CD4-positive, alpha-beta memory T cell (primary cell): ENCODE measurements around the gene IWS1. TPM values are rescaled to one million over a fixed set of nuclear protein-coding genes. Genes with fewer than 3 reads are reported as not detected.
A peak's percentile ranks its signal among the peaks of the same experiment; 100 is the strongest.

ENCODE experiments used
- CTCF ChIA-PET: fragments of 350-600 bp; sonication (Branson Sonifier 250); formaldehyde crosslinking; loops from one replicate; lab custom pipeline; 2021; ENCODE audit warnings: inconsistent platforms; ENCODE audit not compliant: partially characterized antibody; lab: Charles Lee
- POLR2A ChIA-PET: fragments of 350-600 bp; sonication (Branson Sonifier 250); formaldehyde crosslinking; loops from one replicate; lab custom pipeline; 2021; ENCODE audit not compliant: partially characterized antibody; lab: Charles Lee
- DNase-seq, 5 donors: peaks; one replicate each; pipeline versions ENCODE4 v3.0.0 to v3.0.0-alpha.2; 2020 to 2022; ENCODE audit warnings: mixed read lengths in 1 of 5
- H3K27ac ChIP-seq: one replicate; pipeline ENCODE4 v1.7.0; 2013; ENCODE audit warnings: low read depth, low read length
- H3K27me3 ChIP-seq: 2 replicates; pipeline ENCODE4 v1.7.0; 2013; ENCODE audit warnings: mild to moderate bottlenecking, low read length, moderate library complexity; ENCODE audit not compliant: insufficient read depth
- H3K36me3 ChIP-seq: 2 replicates; pipeline ENCODE4 v1.7.0; 2013; ENCODE audit warnings: mild to moderate bottlenecking, low read length, moderate library complexity; ENCODE audit not compliant: insufficient read depth
- H3K4me1 ChIP-seq: 2 replicates; pipeline ENCODE4 v1.7.0; 2013; ENCODE audit warnings: mild to moderate bottlenecking, low read length, moderate library complexity; ENCODE audit not compliant: insufficient read depth
- H3K4me3 ChIP-seq, 2 donors: one replicate each; pipeline ENCODE4 v1.7.0; 2013; ENCODE audit warnings: low read length in 2 of 2, mild to moderate bottlenecking in 1 of 2
- H3K9me3 ChIP-seq, 2 donors: one replicate each; pipeline ENCODE4 v1.7.0; 2013; ENCODE audit warnings: low read length in 2 of 2, control low read depth in 1 of 2; ENCODE audit not compliant: control insufficient read depth in 1 of 2
- H3K27ac Mint-ChIP-seq, 7 donors: one replicate each; pipeline ENCODE4 v1.8.0; 2020 to 2021; ENCODE audit warnings: mixed read lengths in 7 of 7, mild to moderate bottlenecking in 6 of 7, inconsistent platforms in 3 of 7, moderate library complexity in 3 of 7
- H3K27me3 Mint-ChIP-seq, 2 donors: one replicate each; pipeline ENCODE4 v1.8.0; 2020 to 2021; ENCODE audit warnings: mixed read lengths in 2 of 2
- H3K36me3 Mint-ChIP-seq, 2 donors: one replicate each; pipeline ENCODE4 v1.8.0; 2020 to 2021; ENCODE audit warnings: mixed read lengths in 2 of 2, inconsistent platforms in 1 of 2, mild to moderate bottlenecking in 1 of 2
- H3K4me1 Mint-ChIP-seq, 4 donors: one replicate each; pipeline ENCODE4 v1.8.0; 2020 to 2021; ENCODE audit warnings: mixed read lengths in 4 of 4, mild to moderate bottlenecking in 1 of 4
- H3K4me3 Mint-ChIP-seq, 8 donors: one replicate each; pipeline ENCODE4 v1.8.0; 2020 to 2021; ENCODE audit warnings: mixed read lengths in 8 of 8, mild to moderate bottlenecking in 7 of 8, moderate library complexity in 6 of 8, inconsistent platforms in 3 of 8
- H3K9me3 Mint-ChIP-seq, 8 donors: one replicate each; pipeline ENCODE4 v1.8.0; 2020 to 2021; ENCODE audit warnings: mixed read lengths in 8 of 8, mild to moderate bottlenecking in 5 of 8, inconsistent platforms in 3 of 8, moderate library complexity in 1 of 8
- intact Hi-C: fragments of 100-400 bp; cut with micrococcal nuclease; formaldehyde crosslinking; loops from one replicate; pipeline ENCODE4 v1.15.1; 2023
- polyA plus RNA-seq, 2 donors: library from polyadenylated mRNA; unstranded; fragments of 300-500 nt; fragmentation: Illumina TruSeq; gene quantifications; one replicate each; pipeline ENCODE4 v1.2.3, GENCODE V29; 2021
- total RNA-seq, 2 experiments: library from RNA; stranded (reverse); gene quantifications; one replicate each; pipeline ENCODE4 v1.2.3, GENCODE V29; 2021

IWS1 gene
- total and polyA plus RNA-seq, 4 experiments from 2014 or later = 4.4 to 59.7 (median 47.4) TPM

- no peak overlapping the region for H3K4me3 ChIP-seq
- H3K4me3 Mint-ChIP-seq = peak overlapping the region in 1 of 8 donors; percentile 29
- H3K4me1 Mint-ChIP-seq = peaks cover 50 to 82% (median 71%) of the 10 kb centered on the region in 4 donors
- no peak for DNase-seq
- intact Hi-C loops = no loop called here
- no peak overlapping the region for H3K27ac ChIP-seq
- POLR2A ChIA-PET = no interaction called here
- H3K27me3 ChIP-seq = no peaks in the 10 kb centered on the region
- H3K9me3 Mint-ChIP-seq = no peaks in the 10 kb centered on the region
- H3K36me3 ChIP-seq = peaks cover 25% of the 10 kb centered on the region
- H3K27me3 Mint-ChIP-seq = no peaks in the 10 kb centered on the region
- H3K9me3 ChIP-seq = no peaks in the 10 kb centered on the region
- CTCF ChIA-PET = interaction anchor here (2.1 kb wide), 1 partner anchor 10 kb away, joined by 7 read pairs; the partner anchor contains the start of gene IWS1
- peaks cover 30 to 72% of the 10 kb centered on the region in 2 donors for H3K36me3 Mint-ChIP-seq
- peak overlapping the region in 3 of 7 donors; percentile 8 to 82 (median 62) for H3K27ac Mint-ChIP-seq
- H3K4me1 ChIP-seq = peaks cover 61% of the 10 kb centered on the region
These were observed 10.1 kb downstream of the IWS1 start for GRCh38 chr2:127516041-127516762.

DNA sequence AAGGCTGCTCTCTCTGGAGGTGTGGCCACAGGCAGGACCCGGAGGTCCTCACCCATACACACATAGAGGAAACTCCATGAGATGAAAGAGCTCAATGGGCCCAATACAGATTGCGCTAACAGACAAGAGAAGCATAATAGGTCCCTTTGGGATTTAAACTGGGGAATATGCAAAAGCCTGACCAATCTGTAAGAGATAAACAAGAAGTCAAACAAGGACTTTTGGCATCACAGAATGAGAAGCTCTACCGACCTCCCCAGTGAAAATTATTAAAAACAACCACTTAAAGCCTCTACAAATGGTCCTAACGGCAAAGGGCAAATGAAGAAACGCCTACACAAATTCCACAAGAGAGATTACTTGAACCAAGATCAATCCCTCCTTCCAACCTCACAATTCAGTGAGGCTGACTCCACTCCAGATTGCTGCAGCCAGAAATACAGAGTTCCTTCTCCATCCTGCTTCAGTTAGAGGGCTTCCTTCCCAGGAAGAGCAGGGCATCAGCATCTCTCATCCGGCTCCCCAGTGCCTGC is 10.8 kb downstream of the IWS1 start:
- Histone ChIP-seq H3K4me1 (peaks cover 67% of the 10 kb centered on the region), H3K27ac (no peak overlapping the region), H3K4me3 (no peak overlapping the region), H3K36me3 (peaks cover 25% of the 10 kb centered on the region), H3K27me3 (no peaks in the 10 kb centered on the region), H3K9me3 (no peaks in the 10 kb centered on the region)
- POLR2A ChIA-PET = no interaction called here
- Mint-ChIP-seq H3K36me3 (peaks cover 36 to 70% of the 10 kb centered on the region in 2 donors), H3K4me1 (peaks cover 52 to 85% (median 75%) of the 10 kb centered on the region in 4 donors), H3K4me3 (peak overlapping the region in 2 of 8 donors; percentile 13 to 17), H3K27ac (peak overlapping the region in 3 of 7 donors; percentile 18 to 52 (median 30)), H3K9me3 (no peaks in the 10 kb centered on the region), H3K27me3 (no peaks in the 10 kb centered on the region)
- no peak for DNase-seq
- CTCF ChIA-PET = no interaction called here
- intact Hi-C loops = no loop called here

DNA sequence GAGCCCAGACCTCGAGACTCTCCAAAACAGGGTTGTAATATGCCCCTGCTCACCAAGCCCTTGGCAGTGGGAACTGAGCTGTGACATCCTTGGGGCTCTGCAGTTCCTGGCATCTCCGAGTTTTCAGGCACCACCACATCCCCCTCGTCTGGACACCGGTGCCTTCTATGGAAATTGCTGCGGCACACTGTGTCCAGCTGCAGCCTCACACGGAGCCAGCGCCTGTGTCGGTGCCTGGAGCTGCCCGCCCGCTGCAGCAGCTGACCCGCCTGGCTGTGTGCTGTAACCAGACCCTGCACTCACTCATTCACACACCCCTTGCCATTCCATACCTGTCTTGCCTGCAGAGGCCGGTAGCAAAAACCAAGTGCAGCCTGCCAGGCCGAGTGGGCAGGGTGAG is 11.8 kb downstream of the IWS1 start:
- Mint-ChIP-seq H3K27ac (peak overlapping the region in 2 of 7 donors; percentile 48 to 52), H3K27me3 (no peaks in the 10 kb centered on the region), H3K4me3 (peak overlapping the region in 1 of 8 donors; percentile 17), H3K36me3 (peaks cover 39 to 64% of the 10 kb centered on the region in 2 donors), H3K4me1 (peaks cover 55 to 85% (median 77%) of the 10 kb centered on the region in 4 donors), H3K9me3 (no peaks in the 10 kb centered on the region)
- intact Hi-C loops = no loop called here
- ChIA-PET POLR2A (no interaction called here), CTCF (no interaction called here)
- Histone ChIP-seq H3K27ac (no peak overlapping the region), H3K27me3 (no peaks in the 10 kb centered on the region), H3K36me3 (peaks cover 25% of the 10 kb centered on the region), H3K4me3 (no peak overlapping the region), H3K4me1 (peaks cover 76% of the 10 kb centered on the region), H3K9me3 (no peaks in the 10 kb centered on the region)
- peak in 1 of 5 donors; percentile 19 for DNase-seq

DNA sequence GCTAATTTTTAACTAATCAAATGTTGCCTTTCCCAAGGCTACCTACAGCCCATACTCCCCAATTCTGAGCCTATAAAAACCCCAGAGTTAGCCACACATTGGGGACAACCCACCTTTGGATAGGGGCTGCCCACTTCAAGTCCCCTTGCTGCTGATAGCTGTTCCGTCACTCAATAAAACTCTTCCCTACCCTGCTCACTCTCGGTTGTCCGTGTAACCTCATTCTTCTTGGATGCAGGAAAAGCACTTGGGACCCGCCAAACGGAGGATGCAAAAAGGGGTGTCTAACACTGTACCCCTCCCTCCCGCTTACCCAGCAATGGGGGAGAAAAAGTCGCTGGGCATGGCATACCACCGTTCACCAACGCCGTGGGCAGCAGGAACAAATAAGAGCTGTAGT is 12.2 kb downstream of the IWS1 start:
- Histone ChIP-seq H3K9me3 (no peaks in the 10 kb centered on the region), H3K4me3 (no peak overlapping the region), H3K27ac (no peak overlapping the region), H3K36me3 (peaks cover 25% of the 10 kb centered on the region), H3K4me1 (peaks cover 80% of the 10 kb centered on the region), H3K27me3 (no peaks in the 10 kb centered on the region)
- Mint-ChIP-seq H3K4me3 (peak overlapping the region in 2 of 8 donors; percentile 17 to 34), H3K9me3 (no peaks in the 10 kb centered on the region), H3K36me3 (peaks cover 40 to 63% of the 10 kb centered on the region in 2 donors), H3K27ac (peak overlapping the region in 2 of 7 donors; percentile 7 to 59), H3K4me1 (peaks cover 55 to 88% (median 78%) of the 10 kb centered on the region in 4 donors), H3K27me3 (no peaks in the 10 kb centered on the region)
- DNase-seq = peak in 1 of 5 donors; percentile 8
- intact Hi-C loops = no loop called here
- ChIA-PET POLR2A (no interaction called here), CTCF (no interaction called here)

DNA sequence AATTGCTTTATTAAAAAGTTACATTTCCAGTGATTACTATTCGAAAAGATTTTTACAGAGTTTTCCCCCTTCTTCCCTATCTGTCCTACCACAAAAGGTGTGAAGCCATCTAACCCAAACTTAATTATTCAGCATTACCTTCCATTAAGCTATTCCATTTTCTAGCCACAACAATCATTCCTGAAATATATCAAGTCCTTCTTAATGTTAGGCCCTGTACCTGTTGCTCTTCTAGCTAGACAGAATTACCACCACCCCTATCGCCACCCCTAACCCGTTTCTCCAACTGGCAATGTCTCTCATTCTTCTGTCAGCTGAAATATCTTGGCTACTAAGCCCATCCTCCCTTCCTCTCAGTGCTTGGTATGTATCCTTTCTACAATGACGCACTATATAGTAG is 13.9 kb downstream of the IWS1 start:
- peaks cover 35 to 61% of the 10 kb centered on the region in 2 donors for H3K36me3 Mint-ChIP-seq

GRCh38 chr2:127511917-127512316 is 14.4 kb downstream of the IWS1 start:
- Mint-ChIP-seq H3K9me3 (no peaks in the 10 kb centered on the region), H3K36me3 (peaks cover 35 to 58% of the 10 kb centered on the region in 2 donors), H3K4me1 (peaks cover 61 to 93% (median 80%) of the 10 kb centered on the region in 4 donors), H3K27ac (peak overlapping the region in 6 of 7 donors; percentile 7 to 80 (median 27)), H3K4me3 (peak overlapping the region in 2 of 8 donors; percentile 3 to 31), H3K27me3 (no peaks in the 10 kb centered on the region)
- no peak overlapping the region for H3K27ac ChIP-seq
- H3K9me3 ChIP-seq = no peaks in the 10 kb centered on the region
- CTCF ChIA-PET = interaction anchor here (0.8 to 1.0 kb wide), 2 partner anchors 15 to 20 kb away, joined by 3 read pairs; partner anchors contain the start of gene IWS1
- no peak overlapping the region for H3K4me3 ChIP-seq
- POLR2A ChIA-PET = interaction anchor here (1.1 to 2.2 kb wide), 2 partner anchors 15 kb away, joined by 4 to 6 read pairs; partner anchors contain the start of gene IWS1
- peaks cover 89% of the 10 kb centered on the region for H3K4me1 ChIP-seq
- no peaks in the 10 kb centered on the region for H3K27me3 ChIP-seq
- DNase-seq = no peak
- intact Hi-C loops = no loop called here
- peaks cover 24% of the 10 kb centered on the region for H3K36me3 ChIP-seq

More for the DNA sequence above, 13.9 kb downstream of the IWS1 start:
- no peak overlapping the region for H3K4me3 ChIP-seq
- Mint-ChIP-seq H3K4me3 (peak overlapping the region in 3 of 8 donors; percentile 15 to 47 (median 44)), H3K27ac (peak overlapping the region in 5 of 7 donors; percentile 34 to 74 (median 38)), H3K9me3 (no peaks in the 10 kb centered on the region), H3K4me1 (peaks cover 64 to 95% (median 84%) of the 10 kb centered on the region in 4 donors), H3K27me3 (no peaks in the 10 kb centered on the region)
- no peaks in the 10 kb centered on the region for H3K9me3 ChIP-seq
- intact Hi-C loops = no loop called here
- H3K4me1 ChIP-seq = peaks cover 91% of the 10 kb centered on the region
- no peak overlapping the region for H3K27ac ChIP-seq
- no peak for DNase-seq
- H3K36me3 ChIP-seq = peaks cover 27% of the 10 kb centered on the region
- ChIA-PET POLR2A (interaction anchor here (1.1 kb wide), 1 partner anchor 15 kb away, joined by 4 read pairs; no protein-coding TSS in a partner anchor), CTCF (interaction anchor here (0.8 to 1.0 kb wide), 2 partner anchors 14 to 20 kb away, joined by 3 read pairs; partner anchors contain the start of gene IWS1)
- H3K27me3 ChIP-seq = no peaks in the 10 kb centered on the region
